HEK293 (cell line): ENCODE measurements around the gene COX7A1.
A peak's percentile ranks its signal among the peaks of the same experiment; 100 is the strongest.
"Not testable (repeated sequence)": the region's sequence is repeated elsewhere in the genome, so short reads cannot be mapped to it uniquely, and the experiment has no call there.

Source experiments
- CTCF ChIA-PET: fragments of 350-600 bp; formaldehyde crosslinking; extraction: SDS; loops from one replicate; lab custom pipeline; 2021; ENCODE audit warnings: antibody characterized with exemption; lab: Yijun Ruan, JAX
- POLR2A ChIA-PET: fragments of 300-600 bp; formaldehyde crosslinking; extraction: SDS; loops from one replicate; lab custom pipeline; 2020; ENCODE audit warnings: antibody characterized with exemption, inconsistent platforms; lab: Yijun Ruan, JAX
- H3K27ac ChIP-seq: fragments of 200-500 bp; sonication (Bioruptor generic); 2 replicates; pipeline ENCODE4 v1.5.1; 2014; ENCODE audit warnings: low read depth, low read length, control low read depth, inconsistent platforms; ENCODE audit errors: extremely low read depth
- H3K36me3 ChIP-seq, 2 experiments: fragments of 200-500 bp in 1 of 2; sonication (Bioruptor generic) in 1 of 2; 1 replicate in 1 of 2; 2 replicates in 1 of 2; pipeline ENCODE4 v1.5.1; 2014 to 2017; ENCODE audit warnings: inconsistent platforms in 2 of 2, low read length in 2 of 2; ENCODE audit not compliant: control insufficient read depth in 2 of 2, insufficient read depth in 1 of 2
- H3K4me1 ChIP-seq: fragments of 200-500 bp; sonication (Bioruptor generic); 2 replicates; pipeline ENCODE4 v1.5.1; 2014; ENCODE audit warnings: mild to moderate bottlenecking, low read length, inconsistent platforms; ENCODE audit not compliant: control insufficient read depth, insufficient read depth
- H3K4me3 ChIP-seq: 2 replicates; pipeline ENCODE4 v1.5.1; 2011; ENCODE audit warnings: low read depth, mild to moderate bottlenecking, control low read depth, low read length, moderate library complexity
- H3K9me3 ChIP-seq: fragments of 200-500 bp; sonication (Bioruptor generic); 2 replicates; pipeline ENCODE4 v1.5.1; 2014; ENCODE audit warnings: low read depth, low read length, inconsistent platforms; ENCODE audit not compliant: control insufficient read depth, insufficient read depth
- AEBP2 ChIP-seq: fragments of 450-650 bp; formaldehyde crosslinking; IDR thresholded peaks from 2 replicates; pipeline ENCODE4 v1.5.1; 2016; ENCODE audit warnings: missing biosample characterization, missing genetic modification characterization, borderline replicate concordance
- CTCF ChIP-seq: fragments of 450-650 bp; formaldehyde crosslinking; IDR thresholded peaks from 2 replicates; pipeline ENCODE4 v1.5.1; 2016; ENCODE audit warnings: missing biosample characterization, missing genetic modification characterization
- IKZF3 ChIP-seq: fragments of 450-650 bp; IDR thresholded peaks from 2 replicates; pipeline ENCODE4 v1.5.0; 2018; ENCODE audit warnings: missing biosample characterization, mild to moderate bottlenecking, missing genetic modification characterization, moderate library complexity
- KLF16 ChIP-seq: fragments of 450-650 bp; formaldehyde crosslinking; IDR thresholded peaks from 2 replicates; pipeline ENCODE4 v1.5.1; 2017; ENCODE audit warnings: missing biosample characterization, missing genetic modification characterization
- OVOL3 ChIP-seq: fragments of 450-650 bp; formaldehyde crosslinking; IDR thresholded peaks from 2 replicates; pipeline ENCODE4 v1.5.1; 2016; ENCODE audit warnings: missing biosample characterization, missing genetic modification characterization
- TCF7L2 ChIP-seq: IDR thresholded peaks from 2 replicates; pipeline ENCODE4 v1.6.1; 2011; ENCODE audit warnings: low read depth, mild to moderate bottlenecking, inconsistent platforms, low read length, moderate library complexity, borderline replicate concordance
- YY2 ChIP-seq: fragments of 450-650 bp; formaldehyde crosslinking; IDR thresholded peaks from 2 replicates; pipeline ENCODE4 v1.5.1; 2016; ENCODE audit warnings: missing biosample characterization, missing genetic modification characterization
- ZBTB7A ChIP-seq: fragments of 450-650 bp; formaldehyde crosslinking; IDR thresholded peaks from 2 replicates; pipeline ENCODE4 v1.5.1; 2016; ENCODE audit warnings: low read depth, missing biosample characterization, missing genetic modification characterization
- ZNF133 ChIP-seq: fragments of 450-650 bp; formaldehyde crosslinking; IDR thresholded peaks from 2 replicates; pipeline ENCODE4 v1.5.1; 2016; ENCODE audit warnings: missing biosample characterization, missing genetic modification characterization
- ZNF146 ChIP-seq: fragments of 450-650 bp; formaldehyde crosslinking; IDR thresholded peaks from 2 replicates; pipeline ENCODE4 v1.5.1; 2016; ENCODE audit warnings: missing biosample characterization, missing genetic modification characterization
- ZNF184 ChIP-seq: fragments of 450-650 bp; IDR thresholded peaks from 2 replicates; pipeline ENCODE4 v1.5.1; 2018; ENCODE audit warnings: missing biosample characterization, mild to moderate bottlenecking, missing genetic modification characterization
- ZNF214 ChIP-seq: fragments of 450-650 bp; formaldehyde crosslinking; IDR thresholded peaks from 2 replicates; pipeline ENCODE4 v1.5.1; 2017; ENCODE audit warnings: missing biosample characterization, mild to moderate bottlenecking, missing genetic modification characterization, borderline replicate concordance
- ZNF280D ChIP-seq: fragments of 450-650 bp; formaldehyde crosslinking; IDR thresholded peaks from 2 replicates; pipeline ENCODE4 v1.5.1; 2016; ENCODE audit warnings: missing biosample characterization, missing genetic modification characterization
- ZNF394 ChIP-seq: fragments of 450-650 bp; formaldehyde crosslinking; IDR thresholded peaks from 2 replicates; pipeline ENCODE4 v1.5.1; 2016; ENCODE audit warnings: missing biosample characterization, missing genetic modification characterization, mild to moderate bottlenecking, moderate library complexity, borderline replicate concordance
- ZNF48 ChIP-seq: fragments of 450-650 bp; formaldehyde crosslinking; IDR thresholded peaks from 2 replicates; pipeline ENCODE4 v1.5.1; 2016; ENCODE audit warnings: missing biosample characterization, missing genetic modification characterization
- ZNF549 ChIP-seq: fragments of 450-650 bp; IDR thresholded peaks from 2 replicates; pipeline ENCODE4 v1.5.1; 2018; ENCODE audit warnings: missing biosample characterization, missing genetic modification characterization, mild to moderate bottlenecking, inconsistent platforms, moderate library complexity
- ZNF621 ChIP-seq: fragments of 450-650 bp; formaldehyde crosslinking; IDR thresholded peaks from 2 replicates; pipeline ENCODE4 v1.5.1; 2017; ENCODE audit warnings: missing biosample characterization, missing genetic modification characterization
- ZNF626 ChIP-seq: fragments of 450-650 bp; sonication (Bioruptor Pico); formaldehyde crosslinking; IDR thresholded peaks from 2 replicates; pipeline ENCODE4 v1.5.1; 2018; ENCODE audit warnings: missing biosample characterization, missing genetic modification characterization, inconsistent platforms
- ZNF629 ChIP-seq: fragments of 450-650 bp; formaldehyde crosslinking; IDR thresholded peaks from 2 replicates; pipeline ENCODE4 v1.5.1; 2017; ENCODE audit warnings: missing biosample characterization, missing genetic modification characterization
- ZSCAN16 ChIP-seq: fragments of 450-650 bp; formaldehyde crosslinking; IDR thresholded peaks from 2 replicates; pipeline ENCODE4 v1.5.1; 2016; ENCODE audit warnings: missing biosample characterization, missing genetic modification characterization

The COX7A1 gene

GRCh38 chr19:36198119-36198518 lies 45.9 kb upstream of the COX7A1 start:
- TF ChIP-seq YY2 (tag by site-specific recombination) (no peak), ZNF146 (tag by site-specific recombination) (0 out of 2 replicates have a peak, but pooled peaks have one; percentile 18), OVOL3 (no peak)
- Histone ChIP-seq H3K9me3 (no peaks in the 10 kb centered on the region), H3K4me3 (no peak overlapping the region), H3K27ac (no peak overlapping the region), H3K36me3 (peaks cover 12 to 33% of the 10 kb centered on the region in 2 experiments; a peak in 2 of 3 replicates), H3K4me1 (no peaks in the 10 kb centered on the region)
- CTCF ChIA-PET = no interaction called here
- POLR2A ChIA-PET = interaction anchor here (1.2 kb wide), 1 partner anchor 16 kb away, joined by 3 read pairs; the partner anchor contains the start of genes ZNF146 and ZNF565

- ChIA-PET CTCF (no interaction called here), POLR2A (interaction anchor here (0.6 to 1.2 kb wide), 2 partner anchors 18 to 767 kb away, joined by 3 to 4 read pairs; partner anchors contain the start of genes ZNF146 and ZNF565)
- H3K4me1 ChIP-seq = no peaks in the 10 kb centered on the region
Measured at GRCh38 chr19:36196249-36196648, 44.0 kb upstream of the COX7A1 start.

GRCh38 chr19:36186722-36187121 lies 34.5 kb upstream of the COX7A1 start:
- ChIA-PET CTCF (interaction anchor here (0.6 to 0.8 kb wide), 3 partner anchors 11 to 240 kb away, joined by 3 to 4 read pairs (median 3); no protein-coding TSS in a partner anchor), POLR2A (interaction anchor here (0.6 to 1.5 kb wide), 3 partner anchors 71 to 1062 kb away, joined by 3 to 6 read pairs (median 3); partner anchors contain the start of genes POLR2I and TBCB)

More at GRCh38 chr19:36196249-36196648, 44.0 kb upstream of the COX7A1 start:
- H3K4me3 ChIP-seq = no peak overlapping the region
- no peak for TF ChIP-seq ZNF621 (tag by site-specific recombination)
- TF ChIP-seq CTCF = no peak
- no peak for TF ChIP-seq ZSCAN16 (tag by site-specific recombination)
- TF ChIP-seq ZNF184 = no peak
- TF ChIP-seq KLF16 (tag by site-specific recombination) = no peak
- no peak for TF ChIP-seq ZNF626 (tag by site-specific recombination)
- no peak for TF ChIP-seq ZNF214 (tag by site-specific recombination)
- no peak for TF ChIP-seq ZNF549 (tag by site-specific recombination)
- no peak for TF ChIP-seq TCF7L2
- no peak for TF ChIP-seq ZBTB7A (tag by site-specific recombination)
- TF ChIP-seq ZNF133 = no peak
- no peak for TF ChIP-seq ZNF394
- TF ChIP-seq IKZF3 (tag by site-specific recombination) = no peak
- no peak for TF ChIP-seq ZNF629 (tag by site-specific recombination)
- TF ChIP-seq AEBP2 (tag by site-specific recombination) = no peak
- TF ChIP-seq ZNF280D (tag by site-specific recombination) = no peak
- TF ChIP-seq ZNF48 = no peak
- H3K36me3 ChIP-seq = peaks cover 16 to 45% of the 10 kb centered on the region in 2 experiments
- no peak overlapping the region for H3K27ac ChIP-seq
- no peaks in the 10 kb centered on the region for H3K9me3 ChIP-seq

More at GRCh38 chr19:36186722-36187121, 34.5 kb upstream of the COX7A1 start:
- not testable (repeated sequence) for H3K4me3 ChIP-seq, H3K9me3 ChIP-seq, H3K27ac ChIP-seq, H3K4me1 ChIP-seq
- H3K36me3 ChIP-seq = peaks cover 14 to 42% of the 10 kb centered on the region in 2 experiments
